Measurements from ENCODE around the gene RNF112.

The RNF112 gene

GRCh38 chr17:19384723-19385391 is 26.2 kb upstream of the RNF112 start:
- TF ChIP-seq CTCF (IDR thresholded peaks at IDR 0.05; ENCODE audit: insufficient read depth, low read depth, low read length, missing control alignments), result no peak
- DNase-seq (ENCODE audit: low read depth), result no peak
- no peak overlapping the region for H3K4me3 ChIP-seq (ENCODE audit: low read depth, low read length)

GRCh38 chr17:19385521-19385983 is 25.5 kb upstream of the RNF112 start:
- DNase-seq (ENCODE audit: low read depth), result no peak
- H3K4me3 ChIP-seq (ENCODE audit: low read depth, low read length), result no peak overlapping the region
- TF ChIP-seq CTCF (IDR thresholded peaks at IDR 0.05; ENCODE audit: insufficient read depth, low read depth, low read length, missing control alignments), result no peak

- no peak for DNase-seq (ENCODE audit: low read depth)
- no peak for TF ChIP-seq CTCF (IDR thresholded peaks at IDR 0.05; ENCODE audit: insufficient read depth, low read depth, low read length, missing control alignments)
- no peak overlapping the region for H3K4me3 ChIP-seq (ENCODE audit: low read depth, low read length)
Observed at GRCh38 chr17:19386051-19386929, 24.7 kb upstream of the RNF112 start.

GRCh38 chr17:19386974-19387920 is 23.8 kb upstream of the RNF112 start, which contains the start of gene MFAP4:
Gene MFAP4, minus strand, starts transcription at chr17:19387190. Its CDS starts 35 bp downstream, at chr17:19387155.
- DNase-seq (ENCODE audit: low read depth), result no peak
- no peak for TF ChIP-seq CTCF (IDR thresholded peaks at IDR 0.05; ENCODE audit: insufficient read depth, low read depth, low read length, missing control alignments)
- H3K4me3 ChIP-seq (ENCODE audit: low read depth, low read length), result no peak within 1 kb of the TSS

- TF ChIP-seq CTCF (IDR thresholded peaks at IDR 0.05; ENCODE audit: insufficient read depth, low read depth, low read length, missing control alignments), result no peak
- no peak overlapping the region for H3K4me3 ChIP-seq (ENCODE audit: low read depth, low read length)
- DNase-seq (ENCODE audit: low read depth), result no peak
Observed at GRCh38 chr17:19387921-19388521, 23.0 kb upstream of the RNF112 start.
